GM19468 (cell line): Measurements from ENCODE around the gene IGFLR1.
A peak's percentile ranks its signal among the peaks of the same experiment; 100 is the strongest.
"Not testable (repeated sequence)": the region's sequence is repeated elsewhere in the genome, so short reads cannot be mapped to it uniquely, and the experiment has no call there.

Experiments used
- ATAC-seq: cut with Tn5 transposase; IDR thresholded peaks from one replicate; pipeline ENCODE4 v1.9.1; 2021; ENCODE audit warnings: mild to moderate bottlenecking, moderate library complexity, moderate number of reproducible peaks; ENCODE audit not compliant: unreplicated experiment; ENCODE audit errors: extremely low read depth

IGFLR1 gene

GRCh38 chr19:35779033-35779432 is 36.8 kb upstream of the IGFLR1 start:
- no peak for ATAC-seq

- ATAC-seq, result no peak
These were observed 35.7 kb upstream of the IGFLR1 start for GRCh38 chr19:35777961-35778360.

GRCh38 chr19:35777086-35777841 is 35.0 kb upstream of the IGFLR1 start:
- no peak for ATAC-seq

- no peak for ATAC-seq
These were observed 34.0 kb upstream of the IGFLR1 start for GRCh38 chr19:35776102-35776788.

- peak; percentile 91 for ATAC-seq
These were observed 33.2 kb upstream of the IGFLR1 start, which contains the start of gene ARHGAP33 for GRCh38 chr19:35775298-35776101. TSS of gene ARHGAP33 (plus strand) at chr19:35775564. CDS start at chr19:35775659, 95 bp downstream.

- no peak for ATAC-seq
These were observed 32.7 kb upstream of the IGFLR1 start for GRCh38 chr19:35775046-35775297.

- ATAC-seq, result no peak
These were observed 32.2 kb upstream of the IGFLR1 start for GRCh38 chr19:35774274-35775045.

- no peak for ATAC-seq
These were observed 31.0 kb upstream of the IGFLR1 start for GRCh38 chr19:35773020-35773806.

- ATAC-seq, result not testable (repeated sequence)
These were observed 30.1 kb upstream of the IGFLR1 start for GRCh38 chr19:35772362-35772761.

- no peak for ATAC-seq
These were observed 25.8 kb upstream of the IGFLR1 start for GRCh38 chr19:35768082-35768421.

- no peak for ATAC-seq
These were observed 25.2 kb upstream of the IGFLR1 start for GRCh38 chr19:35767288-35768081.

GRCh38 chr19:35766571-35767104 is 24.4 kb upstream of the IGFLR1 start:
- ATAC-seq, result no peak

GRCh38 chr19:35764432-35765315 is 22.4 kb upstream of the IGFLR1 start:
- ATAC-seq, result no peak

- ATAC-seq, result no peak
These were observed 18.6 kb upstream of the IGFLR1 start for GRCh38 chr19:35760711-35761349.

- ATAC-seq, result no peak
These were observed 17.4 kb upstream of the IGFLR1 start for GRCh38 chr19:35759697-35760096.

GRCh38 chr19:35757749-35758608 is 15.7 kb upstream of the IGFLR1 start, which contains the start of gene PROSER3:
TSS of gene PROSER3 (plus strand) at chr19:35758176. CDS start at chr19:35758216, 40 bp downstream.
- peak; percentile 98 for ATAC-seq
